Inferior parietal cortex (tissue), 1 donor: ENCODE results near the gene ANKS4B.
"Not testable (repeated sequence)": the region's sequence is repeated elsewhere in the genome, so short reads cannot be mapped to it uniquely, and the experiment has no call there.

Source experiments
- DNase-seq: peaks from one replicate; pipeline ENCODE4 v3.0.0-alpha.2; 2016; ENCODE audit errors: extremely low spot score

Gene ANKS4B

GRCh38 chr16:21262779-21263639 is 29.5 kb downstream of the ANKS4B start:
- DNase-seq = no peak

- no peak for DNase-seq
Observed at GRCh38 chr16:21263640-21264570, 30.4 kb downstream of the ANKS4B start.

- DNase-seq = no peak
Observed at GRCh38 chr16:21264571-21265036, 31.1 kb downstream of the ANKS4B start.

- no peak for DNase-seq
Observed at GRCh38 chr16:21265104-21265837, 31.8 kb downstream of the ANKS4B start.

GRCh38 chr16:21267298-21267697 is 33.8 kb downstream of the ANKS4B start:
- no peak for DNase-seq

GRCh38 chr16:21268236-21268635 is 34.7 kb downstream of the ANKS4B start:
- DNase-seq = no peak

GRCh38 chr16:21272253-21272652 is 38.8 kb downstream of the ANKS4B start:
- DNase-seq = no peak

GRCh38 chr16:21272763-21273162 is 39.3 kb downstream of the ANKS4B start:
- DNase-seq = not testable (repeated sequence)

- DNase-seq = no peak
Observed at GRCh38 chr16:21274172-21274726, 40.8 kb downstream of the ANKS4B start.

- DNase-seq = no peak
Observed at GRCh38 chr16:21275529-21275928, 42.0 kb downstream of the ANKS4B start.

GRCh38 chr16:21276090-21276489 is 42.6 kb downstream of the ANKS4B start:
- DNase-seq = no peak

- no peak for DNase-seq
Observed at GRCh38 chr16:21277045-21277926, 43.8 kb downstream of the ANKS4B start.

GRCh38 chr16:21277927-21278706 is 44.6 kb downstream of the ANKS4B start, which contains the start of gene CRYM:
Gene CRYM (minus strand): TSS chr16:21278290. CDS start chr16:21278251, 39 bp downstream.
- no peak for DNase-seq

GRCh38 chr16:21279501-21279900 is 46.0 kb downstream of the ANKS4B start:
- no peak for DNase-seq

GRCh38 chr16:21281698-21282389 is 48.3 kb downstream of the ANKS4B start:
- DNase-seq = no peak

GRCh38 chr16:21283521-21284289 is 50.2 kb downstream of the ANKS4B start:
- DNase-seq = no peak

- DNase-seq = no peak
Observed at GRCh38 chr16:21284414-21284813, 50.9 kb downstream of the ANKS4B start.

- DNase-seq = no peak
Observed at GRCh38 chr16:21285314-21285713, 51.8 kb downstream of the ANKS4B start.
